ENCODE results near the gene PSEN2. TPM values are rescaled to one million over a fixed set of nuclear protein-coding genes. Genes with fewer than 3 reads are reported as not detected.

The PSEN2 gene
- total RNA-seq, 2 experiments from 2014 or later = 2.5 to 6.2 TPM

GRCh38 chr1:226898246-226898645 lies 27.8 kb downstream of the PSEN2 start:
- intact Hi-C loops (cut with micrococcal nuclease) = no loop called here
- no peak overlapping the region for H3K27ac Mint-ChIP-seq
- ChIA-PET CTCF (no interaction called here), POLR2A (no interaction called here)
- H3K27me3 Mint-ChIP-seq = no peaks in the 10 kb centered on the region
- no peaks in the 10 kb centered on the region for H3K4me1 Mint-ChIP-seq (ENCODE audit: low read depth)
- ATAC-seq (no peak), DNase-seq (no peak)
- H3K36me3 Mint-ChIP-seq (ENCODE audit: low read depth) = no peaks in the 10 kb centered on the region
- no peaks in the 10 kb centered on the region for H3K9me3 Mint-ChIP-seq
- TF ChIP-seq CTCF (IDR thresholded peaks at IDR 0.05) = no peak
- H3K4me3 Mint-ChIP-seq = no peak overlapping the region

- ChIA-PET CTCF (no interaction called here), POLR2A (no interaction called here)
- H3K36me3 Mint-ChIP-seq (ENCODE audit: low read depth) = no peaks in the 10 kb centered on the region
- no peaks in the 10 kb centered on the region for H3K27me3 Mint-ChIP-seq
- H3K4me3 Mint-ChIP-seq = no peak overlapping the region
- DNase-seq (no peak), ATAC-seq (no peak)
- H3K9me3 Mint-ChIP-seq = no peaks in the 10 kb centered on the region
- intact Hi-C loops (cut with micrococcal nuclease) = no loop called here
- no peak overlapping the region for H3K27ac Mint-ChIP-seq
- no peaks in the 10 kb centered on the region for H3K4me1 Mint-ChIP-seq (ENCODE audit: low read depth)
- TF ChIP-seq CTCF (IDR thresholded peaks at IDR 0.05) = no peak
Measured at GRCh38 chr1:226901421-226901820, 31.0 kb downstream of the PSEN2 start.

DNA sequence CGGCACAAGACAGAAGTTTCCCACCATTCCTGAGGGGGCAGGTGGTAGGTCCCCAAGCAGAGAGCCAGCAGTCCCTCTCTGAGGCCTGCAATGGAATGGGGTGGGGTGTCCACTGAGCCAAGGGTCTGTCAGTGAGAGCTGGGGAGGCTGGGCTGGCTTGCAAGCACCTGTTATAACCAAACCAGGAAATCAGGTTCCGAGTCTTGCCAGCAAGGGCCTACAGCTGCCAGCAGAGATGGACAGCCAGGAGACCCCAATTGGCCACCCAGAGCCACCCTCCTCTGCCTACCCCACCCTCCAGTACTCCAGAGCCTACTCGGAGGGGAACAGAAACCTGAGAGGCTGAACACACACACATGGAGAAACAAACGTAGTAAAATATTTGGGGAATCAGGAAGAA lies 32.2 kb downstream of the PSEN2 start:
- Mint-ChIP-seq H3K27me3 (no peaks in the 10 kb centered on the region), H3K36me3 (ENCODE audit: low read depth) (no peaks in the 10 kb centered on the region), H3K9me3 (no peaks in the 10 kb centered on the region), H3K27ac (no peak overlapping the region), H3K4me1 (ENCODE audit: low read depth) (no peaks in the 10 kb centered on the region), H3K4me3 (no peak overlapping the region)
- CTCF ChIA-PET = no interaction called here
- POLR2A ChIA-PET = no interaction called here
- no peak for TF ChIP-seq CTCF (IDR thresholded peaks at IDR 0.05)
- intact Hi-C loops (cut with micrococcal nuclease) = no loop called here
- no peak for DNase-seq
- no peak for ATAC-seq

- intact Hi-C loops (cut with micrococcal nuclease) = no loop called here
- no peaks in the 10 kb centered on the region for H3K9me3 Mint-ChIP-seq
- POLR2A ChIA-PET = no interaction called here
- no peak overlapping the region for H3K27ac Mint-ChIP-seq
- CTCF ChIA-PET = no interaction called here
- no peak for TF ChIP-seq CTCF (IDR thresholded peaks at IDR 0.05)
- H3K27me3 Mint-ChIP-seq = no peaks in the 10 kb centered on the region
- H3K4me3 Mint-ChIP-seq = no peak overlapping the region
- ATAC-seq (no peak), DNase-seq (no peak)
- no peaks in the 10 kb centered on the region for H3K4me1 Mint-ChIP-seq (ENCODE audit: low read depth)
- H3K36me3 Mint-ChIP-seq (ENCODE audit: low read depth) = no peaks in the 10 kb centered on the region
Measured at GRCh38 chr1:226903819-226904716, 33.7 kb downstream of the PSEN2 start.

DNA sequence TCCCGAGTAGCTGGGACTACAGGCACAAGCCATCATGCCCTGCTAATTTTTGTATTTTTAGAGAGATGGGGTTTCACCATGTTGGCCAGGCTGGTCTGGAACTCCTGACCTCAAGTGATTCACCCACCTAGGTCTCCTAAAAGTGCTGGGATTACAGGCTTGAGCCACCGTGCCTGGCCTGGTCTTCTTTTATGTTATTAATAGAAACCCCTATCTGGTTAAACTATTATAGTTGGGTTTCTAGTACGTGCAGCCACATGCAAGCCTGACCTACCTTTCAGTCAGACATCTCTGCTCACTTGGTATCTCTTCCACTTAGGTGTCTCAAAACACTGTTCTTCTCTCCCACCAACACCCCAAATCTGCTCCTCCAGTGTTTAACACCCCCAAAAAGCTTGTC lies 34.4 kb downstream of the PSEN2 start:
- Mint-ChIP-seq H3K4me1 (ENCODE audit: low read depth) (no peaks in the 10 kb centered on the region), H3K27ac (no peak overlapping the region), H3K4me3 (no peak overlapping the region), H3K27me3 (no peaks in the 10 kb centered on the region), H3K9me3 (no peaks in the 10 kb centered on the region), H3K36me3 (ENCODE audit: low read depth) (no peaks in the 10 kb centered on the region)
- TF ChIP-seq CTCF (IDR thresholded peaks at IDR 0.05) = no peak
- intact Hi-C loops (cut with micrococcal nuclease) = no loop called here
- DNase-seq (no peak), ATAC-seq (no peak)
- ChIA-PET POLR2A (no interaction called here), CTCF (no interaction called here)

All from activated CD8-positive, alpha-beta T cell treated with anti-CD3 and anti-CD28 coated beads for 36 hours (primary cell).